ENCODE results near the gene COQ10B. TPM values are rescaled to one million over a fixed set of nuclear protein-coding genes. Genes with fewer than 3 reads are reported as not detected.

Gene COQ10B
- total RNA-seq, 1 donor, result 48.1 TPM

GRCh38 chr2:197454923-197455322 is 1.6 kb downstream of the COQ10B start:
- peak overlapping the region; percentile 100 for H3K27ac ChIP-seq (ENCODE audit: low read depth, low read length)
- peak overlapping the region; percentile 91 for H3K4me2 ChIP-seq (ENCODE audit: insufficient read depth, low read length)
- H3K4me1 ChIP-seq (ENCODE audit: insufficient read depth, low read length), result peaks cover 13% of the 10 kb centered on the region

DNA sequence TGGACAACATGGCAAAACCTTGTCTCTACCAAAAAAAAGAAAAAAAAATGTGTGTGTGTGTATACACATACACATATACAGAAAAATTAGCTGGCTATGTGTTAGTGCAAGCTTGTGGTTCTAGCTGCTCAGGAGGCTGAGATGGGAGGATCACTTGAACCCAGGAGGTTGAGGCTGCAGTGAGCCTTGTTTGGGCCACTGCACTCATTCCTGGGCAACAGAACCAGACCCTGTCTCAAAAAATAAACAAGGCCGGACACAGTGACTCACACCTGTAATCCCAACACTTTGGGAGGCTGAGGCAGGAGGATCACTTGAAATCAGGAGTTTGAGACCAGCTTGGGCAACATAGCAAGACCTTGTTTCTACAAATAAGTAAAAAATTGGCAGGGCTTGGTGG is 2.1 kb downstream of the COQ10B start:
- Histone ChIP-seq H3K4me2 (ENCODE audit: insufficient read depth, low read length) (peak overlapping the region; percentile 91), H3K27me3 (ENCODE audit: insufficient read depth, low read length) (no peaks in the 10 kb centered on the region), H3K36me3 (ENCODE audit: insufficient read depth, low read length) (peaks cover 17% of the 10 kb centered on the region), H2AFZ (ENCODE audit: low read length) (no peak overlapping the region), H3K79me2 (ENCODE audit: insufficient read depth, low read length) (peaks cover 65% of the 10 kb centered on the region), H3K4me1 (ENCODE audit: insufficient read depth, low read length) (peaks cover 13% of the 10 kb centered on the region), H4K20me1 (ENCODE audit: insufficient read depth, low read length) (peaks cover 45% of the 10 kb centered on the region), H3K27ac (ENCODE audit: low read depth, low read length) (peak overlapping the region; percentile 10), H3K9me3 (ENCODE audit: low read depth, low read length) (no peaks in the 10 kb centered on the region), H3K4me3 (ENCODE audit: insufficient read depth, low read length) (peak overlapping the region; percentile 28)
- DNase-seq (ENCODE audit: insufficient read length, low spot score, missing footprints), result no peak
- TF ChIP-seq, protein P1, sequence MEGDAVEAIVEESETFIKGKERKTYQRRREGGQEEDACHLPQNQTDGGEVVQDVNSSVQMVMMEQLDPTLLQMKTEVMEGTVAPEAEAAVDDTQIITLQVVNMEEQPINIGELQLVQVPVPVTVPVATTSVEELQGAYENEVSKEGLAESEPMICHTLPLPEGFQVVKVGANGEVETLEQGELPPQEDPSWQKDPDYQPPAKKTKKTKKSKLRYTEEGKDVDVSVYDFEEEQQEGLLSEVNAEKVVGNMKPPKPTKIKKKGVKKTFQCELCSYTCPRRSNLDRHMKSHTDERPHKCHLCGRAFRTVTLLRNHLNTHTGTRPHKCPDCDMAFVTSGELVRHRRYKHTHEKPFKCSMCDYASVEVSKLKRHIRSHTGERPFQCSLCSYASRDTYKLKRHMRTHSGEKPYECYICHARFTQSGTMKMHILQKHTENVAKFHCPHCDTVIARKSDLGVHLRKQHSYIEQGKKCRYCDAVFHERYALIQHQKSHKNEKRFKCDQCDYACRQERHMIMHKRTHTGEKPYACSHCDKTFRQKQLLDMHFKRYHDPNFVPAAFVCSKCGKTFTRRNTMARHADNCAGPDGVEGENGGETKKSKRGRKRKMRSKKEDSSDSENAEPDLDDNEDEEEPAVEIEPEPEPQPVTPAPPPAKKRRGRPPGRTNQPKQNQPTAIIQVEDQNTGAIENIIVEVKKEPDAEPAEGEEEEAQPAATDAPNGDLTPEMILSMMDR (IDR thresholded peaks at IDR 0.05; ENCODE audit: extremely low read depth, low read depth, low read length), result no peak

More at GRCh38 chr2:197454923-197455322, 1.6 kb downstream of the COQ10B start:
- TF ChIP-seq, protein P1 (IDR thresholded peaks at IDR 0.05; ENCODE audit: extremely low read depth, low read depth, low read length), result no peak
- peaks cover 40% of the 10 kb centered on the region for H4K20me1 ChIP-seq (ENCODE audit: insufficient read depth, low read length)
- H3K36me3 ChIP-seq (ENCODE audit: insufficient read depth, low read length), result peaks cover 12% of the 10 kb centered on the region
- no peaks in the 10 kb centered on the region for H3K27me3 ChIP-seq (ENCODE audit: insufficient read depth, low read length)
- no peak overlapping the region for H2AFZ ChIP-seq (ENCODE audit: low read length)
- peaks cover 60% of the 10 kb centered on the region for H3K79me2 ChIP-seq (ENCODE audit: insufficient read depth, low read length)
- no peaks in the 10 kb centered on the region for H3K9me3 ChIP-seq (ENCODE audit: low read depth, low read length)
- DNase-seq (ENCODE audit: insufficient read length, low spot score, missing footprints), result no peak
- peak overlapping the region; percentile 93 for H3K4me3 ChIP-seq (ENCODE audit: insufficient read depth, low read length)

DNA sequence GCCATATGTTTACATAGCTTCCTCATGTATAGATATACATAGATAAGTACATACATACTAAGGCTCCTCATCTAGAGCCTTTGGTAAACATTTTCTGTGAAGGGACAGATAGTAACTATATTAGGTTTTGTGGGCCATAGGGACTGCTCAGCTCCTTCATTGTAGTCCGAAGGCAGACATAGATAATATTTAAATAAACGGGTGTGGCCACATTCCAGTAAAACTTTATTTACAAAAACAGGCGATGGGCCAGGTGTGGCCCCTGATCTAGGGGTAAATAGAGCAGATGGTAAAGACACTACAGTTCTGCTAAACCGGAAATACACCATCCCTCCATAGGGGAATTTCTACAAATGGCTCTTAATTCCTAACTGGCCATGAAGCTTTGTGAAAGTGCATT is 7.3 kb downstream of the COQ10B start:
- H3K27ac ChIP-seq (ENCODE audit: low read depth, low read length), result peak overlapping the region; percentile 5
- H3K36me3 ChIP-seq (ENCODE audit: insufficient read depth, low read length), result peaks cover 46% of the 10 kb centered on the region
- peaks cover 79% of the 10 kb centered on the region for H3K79me2 ChIP-seq (ENCODE audit: insufficient read depth, low read length)
- no peak overlapping the region for H3K4me2 ChIP-seq (ENCODE audit: insufficient read depth, low read length)
- no peaks in the 10 kb centered on the region for H3K27me3 ChIP-seq (ENCODE audit: insufficient read depth, low read length)
- TF ChIP-seq, protein P1 (IDR thresholded peaks at IDR 0.05; ENCODE audit: extremely low read depth, low read depth, low read length), result no peak
- H4K20me1 ChIP-seq (ENCODE audit: insufficient read depth, low read length), result peaks cover 45% of the 10 kb centered on the region
- H3K4me3 ChIP-seq (ENCODE audit: insufficient read depth, low read length), result no peak overlapping the region
- DNase-seq (ENCODE audit: insufficient read length, low spot score, missing footprints), result no peak
- H3K9me3 ChIP-seq (ENCODE audit: low read depth, low read length), result no peaks in the 10 kb centered on the region
- peaks cover 8% of the 10 kb centered on the region for H3K4me1 ChIP-seq (ENCODE audit: insufficient read depth, low read length)
- no peak overlapping the region for H2AFZ ChIP-seq (ENCODE audit: low read length)

- H3K27me3 ChIP-seq (ENCODE audit: insufficient read depth, low read length), result no peaks in the 10 kb centered on the region
- TF ChIP-seq, protein P1 (IDR thresholded peaks at IDR 0.05; ENCODE audit: extremely low read depth, low read depth, low read length), result no peak
- no peak overlapping the region for H3K4me3 ChIP-seq (ENCODE audit: insufficient read depth, low read length)
- H3K27ac ChIP-seq (ENCODE audit: low read depth, low read length), result peak overlapping the region; percentile 5
- H3K36me3 ChIP-seq (ENCODE audit: insufficient read depth, low read length), result peaks cover 47% of the 10 kb centered on the region
- H2AFZ ChIP-seq (ENCODE audit: low read length), result no peak overlapping the region
- peaks cover 43% of the 10 kb centered on the region for H4K20me1 ChIP-seq (ENCODE audit: insufficient read depth, low read length)
- H3K4me2 ChIP-seq (ENCODE audit: insufficient read depth, low read length), result no peak overlapping the region
- peaks cover 78% of the 10 kb centered on the region for H3K79me2 ChIP-seq (ENCODE audit: insufficient read depth, low read length)
- peaks cover 8% of the 10 kb centered on the region for H3K4me1 ChIP-seq (ENCODE audit: insufficient read depth, low read length)
- DNase-seq (ENCODE audit: insufficient read length, low spot score, missing footprints), result no peak
- H3K9me3 ChIP-seq (ENCODE audit: low read depth, low read length), result no peaks in the 10 kb centered on the region
Measured at GRCh38 chr2:197461057-197461456, 7.7 kb downstream of the COQ10B start.

All from osteoblast (primary cell).